Fibroblast of gingiva (primary cell): ENCODE measurements around the gene KEL.

Experiments
- DNase-seq: peaks from one replicate; pipeline ENCODE4 v3.0.0-alpha.2; 2011; ENCODE audit warnings: low read depth

Gene KEL

DNA sequence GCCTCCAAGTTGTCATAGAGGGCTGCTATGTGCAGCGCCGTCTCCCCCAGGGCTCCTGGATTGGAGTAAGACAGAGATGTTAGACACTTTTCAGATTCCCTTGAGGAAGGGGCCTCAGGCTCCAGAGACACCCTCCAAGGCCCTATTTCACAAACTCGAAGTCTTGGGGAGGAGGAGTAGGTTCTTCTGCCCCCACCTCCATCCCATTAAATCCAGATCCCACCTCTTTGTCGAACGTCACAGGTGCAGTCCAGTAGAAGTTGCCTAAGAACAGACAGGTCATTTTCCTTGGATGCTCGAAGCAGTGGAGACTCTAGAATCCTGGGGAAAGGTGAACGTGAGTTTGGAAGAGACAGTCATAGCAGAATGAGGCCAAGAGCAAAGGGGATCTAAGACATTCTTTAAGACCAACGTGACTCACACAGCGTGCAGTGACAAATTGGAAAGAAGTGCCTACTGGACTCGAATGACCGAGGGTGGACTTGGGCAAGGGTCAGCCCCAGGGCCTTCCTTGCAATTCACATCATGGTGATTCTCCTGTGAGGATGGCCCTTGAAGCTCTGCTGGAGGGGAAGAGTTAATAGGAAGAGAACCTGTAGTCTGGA lies 31.9 kb downstream of the KEL start:
- no peak for DNase-seq

DNA sequence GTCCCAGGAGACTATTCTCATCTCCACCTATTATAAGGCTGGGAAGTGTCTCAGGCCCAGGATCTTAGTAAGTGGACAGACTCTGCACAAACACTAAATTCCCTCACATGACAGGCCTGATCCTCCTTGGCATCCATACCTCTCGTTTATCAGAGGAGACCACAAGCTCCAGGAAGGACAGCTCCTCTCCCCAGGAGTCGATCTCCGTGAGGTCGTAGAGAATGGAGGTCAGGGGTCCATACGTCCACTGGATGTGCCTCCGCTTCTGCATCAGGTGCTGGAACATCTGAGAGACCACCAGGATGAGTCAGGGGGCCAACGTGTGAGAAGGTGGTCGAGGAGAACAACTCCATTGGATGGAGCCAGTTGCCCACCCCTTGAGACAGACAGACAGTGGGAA lies 34.2 kb downstream of the KEL start:
- no peak for DNase-seq

DNA sequence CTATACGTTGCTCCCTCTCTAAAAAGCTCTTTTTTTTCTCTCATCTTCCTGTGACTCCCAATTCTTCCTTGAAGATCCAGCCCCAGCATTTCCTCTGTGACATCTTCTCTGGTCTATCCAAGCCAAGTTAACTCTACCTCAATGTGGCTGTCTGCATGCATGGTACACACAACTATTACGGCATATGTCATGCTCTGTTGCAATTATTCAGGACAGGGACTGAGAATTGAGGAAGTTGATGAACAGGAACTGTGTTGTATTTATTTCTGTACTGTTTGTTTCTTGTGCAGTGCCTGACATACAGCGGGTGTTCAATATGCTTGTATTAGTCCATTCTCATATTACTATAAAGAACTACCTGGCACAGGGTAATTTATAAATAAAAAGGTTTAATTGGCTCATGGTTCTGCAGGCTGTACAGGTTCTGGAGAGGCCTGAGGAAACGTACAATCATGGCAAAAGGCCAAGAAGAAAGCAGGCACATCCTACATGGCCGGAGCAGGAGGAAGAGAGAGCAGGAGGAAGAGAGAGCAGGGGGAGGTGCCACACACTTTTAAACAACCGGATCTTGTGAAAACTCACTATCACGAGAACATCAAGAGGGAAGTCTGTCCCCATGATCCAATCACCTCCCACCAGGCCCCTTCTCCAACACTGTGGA lies 34.9 kb downstream of the KEL start:
- DNase-seq, result no peak

DNA sequence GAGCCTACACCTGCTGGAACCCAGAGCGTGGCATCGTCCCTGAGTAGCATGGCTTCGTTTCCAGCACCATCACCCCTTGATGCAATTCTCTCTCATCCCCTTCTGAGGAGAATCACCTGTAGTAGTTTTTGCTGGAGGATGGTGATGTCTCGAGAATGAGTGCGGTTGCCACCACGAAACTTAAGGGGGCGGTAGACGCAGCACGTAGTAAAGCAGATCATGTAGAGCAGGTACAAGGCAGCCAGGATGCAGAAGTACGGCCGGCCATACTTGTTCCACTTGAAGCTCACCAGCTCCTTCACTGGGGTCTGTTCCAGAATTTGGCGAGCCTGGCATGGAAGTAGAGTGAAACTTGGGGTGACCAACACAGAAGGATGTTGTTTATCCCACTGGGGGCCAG lies 36.8 kb downstream of the KEL start:
- no peak for DNase-seq

DNA sequence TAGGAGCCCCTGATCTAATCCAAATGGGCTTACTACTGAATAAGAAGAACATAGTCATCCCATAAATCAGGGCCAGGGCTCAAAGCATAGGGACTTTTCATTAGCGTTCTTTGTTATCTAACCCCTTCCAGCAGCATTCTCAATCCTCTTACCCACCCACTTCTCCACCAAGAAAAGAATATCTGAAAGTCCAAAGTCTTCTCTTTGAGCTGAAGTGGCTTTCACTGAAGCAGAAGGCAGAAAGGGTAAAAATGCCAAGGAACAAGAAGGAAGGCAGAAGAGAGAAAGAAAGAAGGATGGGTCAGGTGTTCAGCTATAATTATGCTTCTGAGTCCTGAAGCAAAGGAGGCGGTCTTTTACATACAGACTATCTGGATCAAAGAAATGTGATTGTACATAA lies 38.8 kb downstream of the KEL start:
- DNase-seq, result no peak

DNA sequence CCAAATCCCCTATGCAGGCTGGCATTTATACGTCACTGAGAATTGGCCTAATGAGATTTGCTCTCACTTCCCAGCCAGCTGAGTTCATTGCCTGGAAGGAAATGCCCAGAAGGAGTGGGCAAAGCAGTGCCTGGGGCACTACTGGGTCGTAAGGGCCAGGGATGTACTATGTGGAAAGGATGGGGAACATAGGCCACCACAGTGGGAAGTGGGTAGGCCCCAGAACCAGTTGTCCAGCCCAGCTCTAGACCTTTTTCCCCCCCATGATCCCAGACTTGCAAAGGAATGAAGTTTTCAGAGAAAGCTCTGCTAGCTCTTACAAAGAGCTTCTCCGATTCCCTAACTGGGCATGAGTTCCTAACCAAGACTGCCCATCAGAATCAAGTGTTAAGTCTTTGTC lies 42.5 kb downstream of the KEL start:
- no peak for DNase-seq

DNA sequence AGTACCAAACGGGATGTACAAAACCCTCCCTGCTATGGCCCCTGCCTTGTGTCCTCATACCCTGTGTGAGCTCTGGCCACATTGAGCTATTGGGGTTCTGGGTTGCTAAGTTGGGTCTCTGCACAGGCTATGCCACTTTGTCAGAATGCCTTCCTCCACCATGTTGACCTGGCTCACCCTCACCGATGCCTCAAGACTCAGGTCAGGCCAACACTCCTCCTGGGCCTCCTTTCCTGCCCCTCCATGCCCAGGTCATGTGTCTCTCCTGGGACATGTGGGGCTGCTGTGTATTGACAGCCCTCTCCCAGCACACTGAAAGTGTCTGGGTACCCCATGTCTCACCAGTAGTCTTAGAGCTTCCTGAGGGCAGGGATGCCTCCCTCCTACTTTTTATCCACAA lies 43.3 kb downstream of the KEL start:
- no peak for DNase-seq

DNA sequence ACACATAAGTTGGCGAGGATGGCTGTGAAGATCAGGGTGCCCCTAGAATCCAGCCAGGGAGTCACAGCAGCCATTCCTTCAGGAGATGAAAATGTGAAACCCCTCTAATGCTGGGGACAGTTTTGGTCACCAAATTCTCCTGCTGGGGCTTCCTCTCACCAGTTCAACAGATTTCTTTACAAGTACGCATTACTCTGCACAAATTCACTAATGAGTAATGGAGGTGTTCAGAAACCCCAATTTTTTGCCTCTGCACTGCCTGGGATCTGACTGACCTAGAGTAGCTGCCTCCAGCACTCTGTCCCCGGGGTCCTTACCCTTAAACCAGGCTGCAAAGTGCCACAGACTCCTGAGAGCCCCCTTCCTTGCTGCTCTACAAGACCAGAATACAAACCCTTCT lies 44.7 kb downstream of the KEL start:
- no peak for DNase-seq

DNA sequence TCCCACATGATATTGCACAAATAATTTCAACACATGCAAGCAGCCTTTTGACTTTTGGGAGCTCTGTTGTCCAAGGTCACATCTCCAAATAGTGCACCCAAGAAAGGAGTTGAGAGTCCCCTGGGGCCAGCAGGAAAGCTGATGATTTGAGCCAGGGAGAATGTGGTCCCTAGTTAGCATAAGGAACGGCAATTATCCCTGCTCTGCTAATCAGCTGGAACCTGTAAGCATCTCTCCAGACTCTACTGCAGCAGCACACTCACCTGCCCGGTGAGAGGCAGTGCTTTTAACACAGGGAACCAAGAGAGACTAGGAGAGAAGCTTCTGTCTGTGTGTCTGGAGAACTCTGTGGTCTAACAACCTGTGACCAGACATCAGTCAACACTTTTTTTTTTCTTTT lies 45.7 kb downstream of the KEL start:
- DNase-seq, result no peak

DNA sequence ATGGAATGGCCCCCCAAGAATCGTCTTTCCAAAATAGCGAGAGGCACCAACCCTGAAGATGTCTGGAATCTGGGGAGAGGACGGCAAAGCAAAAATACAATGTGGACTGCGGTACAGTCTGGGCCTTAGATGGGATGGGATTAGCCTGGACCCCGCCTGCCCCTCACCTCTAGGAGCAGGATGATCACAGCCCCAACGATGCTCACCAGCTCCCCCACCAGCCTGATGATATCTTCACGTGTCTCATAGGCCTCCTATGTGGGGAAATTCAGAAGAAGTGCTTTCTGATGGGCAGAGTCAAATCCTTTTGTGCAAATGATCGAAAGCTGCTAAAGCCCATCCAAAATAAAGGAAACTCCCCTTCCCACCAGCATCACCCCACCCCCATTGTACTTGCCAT lies 46.8 kb downstream of the KEL start:
- no peak for DNase-seq

DNA sequence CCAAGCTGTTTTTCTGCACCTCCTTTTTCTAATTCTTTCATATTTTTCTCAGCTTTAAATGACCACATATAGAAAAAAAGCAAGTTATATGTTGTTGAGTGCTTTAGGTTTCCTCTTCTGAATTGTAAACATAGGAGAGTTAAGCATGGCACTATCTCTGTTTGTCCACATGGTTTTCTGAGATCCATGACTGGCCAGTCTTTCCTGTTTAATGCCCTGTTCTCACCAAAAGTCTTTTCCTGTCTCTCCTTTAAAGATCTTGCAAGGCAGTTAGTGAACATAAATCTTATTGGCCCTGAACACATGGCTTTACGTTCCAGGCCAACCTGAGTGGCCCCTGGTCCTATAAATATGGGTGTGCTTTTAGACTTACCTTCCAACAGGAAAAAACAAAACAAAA lies 48.0 kb downstream of the KEL start:
- no peak for DNase-seq

DNA sequence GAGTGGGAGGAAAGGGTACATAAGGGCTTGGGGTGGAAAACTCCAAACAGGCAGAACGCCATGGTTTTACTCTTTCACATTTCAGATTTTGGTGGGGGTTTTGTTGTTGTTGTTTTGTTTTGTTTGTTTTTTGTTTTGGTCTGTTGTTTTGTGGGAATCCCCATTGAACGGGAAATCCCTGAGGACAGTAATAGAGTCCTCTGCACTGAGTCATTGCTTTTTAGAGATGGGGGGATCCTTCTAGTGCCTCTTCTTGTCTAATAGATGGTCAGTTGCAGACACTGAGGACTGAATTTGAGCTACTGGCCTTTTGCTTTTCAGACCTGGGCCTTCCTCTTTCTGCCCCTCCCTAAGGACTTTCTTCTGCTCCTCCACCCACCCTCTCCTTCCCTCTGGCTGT lies 48.6 kb downstream of the KEL start:
- DNase-seq, result no peak

DNA sequence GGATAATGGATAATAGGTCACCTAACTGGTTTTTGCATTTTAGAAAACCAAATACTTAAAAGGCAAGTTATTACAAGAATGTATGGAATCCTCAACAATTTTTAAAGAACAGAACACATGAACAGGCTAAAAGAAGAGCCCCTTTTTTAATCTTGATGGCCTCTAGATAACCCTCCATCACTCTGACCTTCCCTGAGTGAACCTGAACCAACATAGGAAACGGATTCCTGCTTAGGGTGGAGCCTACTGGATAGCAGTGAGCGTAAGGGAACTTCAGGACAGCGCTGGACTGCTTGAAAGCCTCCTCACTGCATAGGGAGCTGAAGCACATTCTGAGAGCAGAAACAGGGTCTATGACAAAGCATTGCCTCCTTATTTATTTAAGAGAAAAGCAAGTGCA lies 49.1 kb downstream of the KEL start:
- DNase-seq, result no peak

DNA sequence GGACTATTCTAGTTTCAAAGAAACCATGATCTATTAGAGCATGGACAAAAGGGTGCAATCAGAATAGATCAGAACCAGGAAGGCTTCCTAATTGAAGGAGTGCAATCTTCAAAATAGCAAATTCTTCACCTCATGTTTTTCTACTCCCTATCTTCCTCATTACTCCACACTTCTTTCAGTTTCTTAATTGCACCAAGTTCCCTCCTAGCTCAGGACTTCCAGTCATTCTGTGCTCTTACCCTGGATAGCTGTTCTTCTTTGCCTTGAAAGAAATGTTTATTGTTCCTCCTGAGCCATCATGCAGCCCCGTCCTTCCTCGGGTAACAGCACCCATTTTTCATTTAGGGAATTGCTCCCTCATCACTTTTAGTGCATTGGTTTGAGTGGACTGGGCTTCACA lies 51.7 kb downstream of the KEL start:
- DNase-seq, result no peak

DNA sequence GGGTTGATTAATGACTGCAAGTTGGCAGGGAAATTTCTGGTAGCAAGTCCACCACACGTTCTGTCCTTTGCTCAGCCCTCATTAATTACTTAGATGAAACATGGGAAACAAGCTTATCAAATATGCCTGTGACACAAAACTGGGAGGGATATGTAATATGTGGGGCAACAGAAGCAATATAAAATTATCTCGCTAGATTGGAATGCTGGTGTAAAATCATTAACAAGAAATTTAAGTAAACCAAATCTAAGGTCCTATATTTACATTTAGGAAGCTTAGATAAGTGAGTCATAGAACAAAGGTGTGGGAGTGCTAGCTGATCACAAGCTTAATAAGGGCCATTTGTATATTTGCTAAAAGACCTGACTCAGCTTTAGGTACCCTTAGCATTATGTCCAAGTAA lies 52.1 kb downstream of the KEL start:
- no peak for DNase-seq

DNA sequence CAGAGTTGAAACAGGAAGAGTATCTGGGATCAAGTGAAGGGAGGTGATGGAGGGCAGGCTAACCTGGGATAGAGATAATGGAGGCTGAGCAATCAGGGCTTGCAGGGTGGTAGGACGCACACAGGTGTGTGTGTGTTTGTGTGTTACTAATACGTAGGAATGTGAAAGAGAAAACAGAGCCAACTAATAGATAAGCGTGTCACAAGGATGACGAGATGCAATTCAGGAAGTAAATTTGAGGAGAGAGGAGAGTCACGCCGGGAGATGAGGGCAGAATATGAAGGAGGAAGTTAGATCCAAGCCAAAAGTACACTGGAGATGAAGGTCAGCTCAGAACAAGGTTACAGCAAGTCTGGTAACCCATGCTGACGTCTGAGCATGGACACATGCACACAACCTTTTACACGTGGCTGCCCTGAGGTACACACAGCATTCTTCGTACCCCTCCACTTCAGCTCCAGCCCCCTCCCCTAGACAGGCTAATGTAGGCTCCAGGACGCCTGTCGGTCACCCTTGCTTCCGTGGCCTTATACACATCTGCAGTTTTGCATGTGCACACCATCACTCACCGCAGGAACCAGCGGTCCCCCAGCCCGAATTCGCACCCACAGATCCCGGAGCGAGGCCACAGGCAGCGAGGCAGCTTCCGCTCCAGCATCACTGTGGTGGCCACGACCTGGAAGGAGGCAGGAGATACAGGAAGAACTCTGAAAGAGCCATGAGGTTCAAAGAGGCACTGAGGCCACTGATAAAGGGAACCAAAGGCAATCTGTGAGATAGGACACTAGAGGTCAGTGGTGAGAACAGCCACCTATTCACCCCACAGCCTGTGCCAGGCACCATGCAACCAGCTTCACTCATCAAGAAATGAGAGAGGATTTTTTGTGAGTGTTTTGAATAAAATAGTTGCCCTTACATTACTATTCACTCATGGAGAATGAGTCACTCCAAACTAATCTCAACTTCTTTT lies 53.0 kb downstream of the KEL start:
- DNase-seq, result no peak

DNA sequence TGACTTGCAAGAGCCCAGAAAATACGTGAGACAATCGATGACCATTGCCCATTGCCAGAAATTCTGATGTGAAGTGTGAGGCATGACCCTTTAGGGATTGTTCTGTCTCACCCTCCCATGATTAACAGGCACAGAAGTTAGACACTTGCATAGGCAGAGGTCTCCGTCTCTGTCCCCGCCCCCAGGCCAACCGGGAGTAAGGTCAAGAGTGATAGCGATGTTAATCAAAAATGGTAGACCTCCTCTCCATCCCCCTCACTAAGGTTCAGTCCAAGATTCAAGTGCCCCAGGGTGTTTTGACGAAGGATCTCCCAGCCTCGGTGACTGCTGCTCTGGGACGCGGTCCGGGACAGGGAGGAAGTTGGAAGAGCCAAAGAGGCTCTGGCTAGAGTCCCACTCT lies 53.9 kb downstream of the KEL start:
- no peak for DNase-seq

DNA sequence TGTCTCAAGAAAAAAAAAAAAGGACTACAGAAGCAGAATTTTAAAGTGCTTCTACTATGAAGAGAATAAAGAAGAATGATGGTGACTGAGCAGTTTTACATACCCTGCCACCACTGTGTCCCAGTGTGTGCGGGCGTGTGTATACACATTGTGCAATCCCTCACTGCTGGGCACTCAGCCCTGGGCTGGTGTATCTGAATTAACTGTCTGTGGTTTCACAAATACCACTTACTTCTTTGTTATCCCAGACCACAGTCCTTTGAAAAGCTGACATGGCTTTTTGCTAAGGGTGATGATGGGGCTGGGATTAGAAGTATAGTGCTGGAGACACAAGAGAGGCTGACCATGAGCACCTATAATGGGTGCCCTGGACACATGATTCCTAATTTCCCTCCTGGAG lies 55.5 kb downstream of the KEL start:
- no peak for DNase-seq

DNA sequence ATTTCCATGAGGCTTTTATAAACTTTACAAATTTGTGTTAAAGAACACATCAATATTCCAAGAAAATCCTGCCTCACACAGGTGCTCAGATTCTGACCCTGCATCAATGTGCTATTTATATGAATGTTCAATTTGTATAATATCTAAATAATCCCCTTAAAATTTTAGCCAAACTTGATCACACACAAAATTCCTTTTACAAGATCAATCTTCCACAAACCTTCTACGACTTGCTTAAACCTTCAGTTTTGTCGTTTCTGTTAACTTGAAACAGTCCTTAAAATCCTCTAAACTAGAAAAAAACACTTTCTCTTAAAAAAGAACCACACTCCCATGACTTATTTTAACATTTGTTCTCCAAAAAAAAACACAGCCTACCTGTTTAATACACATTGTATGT lies 56.4 kb downstream of the KEL start:
- no peak for DNase-seq

DNA sequence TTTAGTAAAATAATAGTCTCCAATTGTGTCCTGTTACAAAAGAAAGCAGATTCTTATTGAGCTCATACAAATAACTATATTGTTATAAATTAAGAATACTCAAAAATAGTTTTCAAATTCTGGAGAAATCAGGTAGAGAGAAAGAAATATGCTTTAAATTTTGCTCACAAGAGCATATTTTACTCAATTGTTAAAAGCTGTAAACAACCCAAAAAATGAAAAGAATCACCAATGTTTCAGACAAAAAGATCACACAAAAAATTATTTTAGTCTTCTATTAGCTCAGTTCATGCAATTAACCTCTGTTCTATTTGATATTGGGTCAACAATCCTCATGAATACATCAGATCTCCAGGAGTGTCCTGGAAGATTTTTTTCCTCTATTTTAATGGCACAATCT lies 58.0 kb downstream of the KEL start:
- no peak for DNase-seq

DNA sequence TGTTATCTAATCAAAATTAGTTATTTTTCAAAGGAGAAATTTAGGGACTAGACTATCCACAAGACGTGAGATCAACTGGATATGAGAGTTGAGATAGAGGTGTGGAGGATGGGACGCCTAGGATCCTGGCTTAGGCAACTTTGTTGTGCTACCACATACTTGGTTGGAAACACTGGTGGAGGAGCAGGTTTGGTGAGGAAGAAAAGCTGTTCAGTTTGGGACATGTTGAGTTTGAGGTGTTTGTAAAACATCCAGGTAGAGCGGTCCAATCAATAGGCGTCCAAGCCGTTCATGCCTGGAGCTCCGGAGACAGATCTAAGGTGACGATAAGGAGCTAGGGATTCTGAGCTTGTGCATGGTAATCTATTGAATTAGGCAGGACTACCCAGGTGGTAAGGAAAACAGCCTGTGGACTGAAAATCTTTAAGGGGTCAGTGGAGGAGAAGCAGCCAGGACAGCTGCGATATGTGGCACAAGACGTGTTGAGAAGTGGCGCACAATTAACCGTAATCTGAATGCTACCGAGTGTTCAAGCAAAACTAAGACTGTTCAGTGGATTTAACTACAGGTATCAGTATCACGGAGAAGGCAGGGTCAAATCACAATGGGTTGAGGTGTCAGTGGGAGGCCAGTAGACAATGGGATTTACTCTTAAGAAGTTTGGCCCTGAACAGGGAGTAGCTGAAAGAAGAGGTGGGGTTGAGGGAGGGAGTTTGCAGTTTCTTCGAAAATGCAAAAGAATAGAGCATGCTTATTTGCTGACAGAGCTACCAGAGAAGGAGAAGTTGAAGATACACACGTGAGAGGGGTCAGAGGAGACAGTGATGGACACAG lies 60.5 kb downstream of the KEL start:
- no peak for DNase-seq

DNA sequence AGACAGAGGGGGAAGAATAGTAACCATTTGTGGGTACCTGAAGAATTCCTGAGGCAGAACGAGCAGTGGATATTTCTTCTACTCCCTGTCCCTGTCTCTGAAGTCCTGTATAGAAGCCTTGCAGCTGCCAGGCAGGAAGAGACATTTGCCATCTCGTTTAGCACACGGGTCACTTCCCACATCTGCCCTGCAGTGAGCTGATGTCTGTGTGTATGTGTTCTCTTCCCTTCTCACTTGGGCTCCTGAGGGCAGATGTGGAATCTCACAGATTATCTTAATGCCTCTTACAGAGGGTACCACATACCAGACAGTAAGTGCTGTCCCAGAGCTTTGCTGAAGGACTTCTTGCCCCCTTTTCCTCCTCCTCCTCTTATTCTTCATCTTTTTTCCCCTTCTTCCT lies 62.5 kb downstream of the KEL start:
- no peak for DNase-seq
